ENCODE results near the gene GRIN3A.

GRCh38 chr9:101524371-101524770, 214.1 kb downstream of the GRIN3A start:
- no peak for TF ChIP-seq CTCF (IDR thresholded peaks at IDR 0.05)
- no peak for TF ChIP-seq EP300 (IDR thresholded peaks at IDR 0.05)
- TF ChIP-seq POLR2A (IDR thresholded peaks at IDR 0.05) = no peak
